IPS-15b (cell line): ENCODE measurements around the gene DDX42.

Experiments used
- H3K27me3 ChIP-seq: one replicate; pipeline ENCODE4 v1.6.1; 2013; ENCODE audit warnings: low read length; ENCODE audit not compliant: control insufficient read depth, insufficient read depth
- H3K36me3 ChIP-seq: one replicate; pipeline ENCODE4 v1.6.1; 2013; ENCODE audit warnings: low read length; ENCODE audit not compliant: control insufficient read depth, insufficient read depth
- H3K4me1 ChIP-seq: one replicate; pipeline ENCODE4 v1.6.1; 2013; ENCODE audit warnings: mild to moderate bottlenecking, low read length; ENCODE audit not compliant: control insufficient read depth, insufficient read depth
- H3K4me3 ChIP-seq: one replicate; pipeline ENCODE4 v1.5.1; 2013; ENCODE audit warnings: low read depth, low read length
- H3K9ac ChIP-seq: one replicate; pipeline ENCODE4 v1.6.1; 2013; ENCODE audit warnings: low read depth, mild to moderate bottlenecking, low read length
- H3K9me3 ChIP-seq: one replicate; pipeline ENCODE4 v1.6.1; 2013; ENCODE audit warnings: mild to moderate bottlenecking, low read length; ENCODE audit not compliant: control insufficient read depth, insufficient read depth

DDX42 gene

GRCh38 chr17:63816123-63816522, 42.2 kb downstream of the DDX42 start:
- H3K27me3 ChIP-seq, result no peaks in the 10 kb centered on the region
- H3K9ac ChIP-seq, result no peak overlapping the region
- H3K36me3 ChIP-seq, result peaks cover 77% of the 10 kb centered on the region
- H3K4me1 ChIP-seq, result no peaks in the 10 kb centered on the region
- no peaks in the 10 kb centered on the region for H3K9me3 ChIP-seq
- H3K4me3 ChIP-seq, result no peak overlapping the region

- Histone ChIP-seq H3K27me3 (no peaks in the 10 kb centered on the region), H3K4me1 (no peaks in the 10 kb centered on the region), H3K4me3 (no peak overlapping the region), H3K9ac (no peak overlapping the region), H3K36me3 (peaks cover 80% of the 10 kb centered on the region), H3K9me3 (no peaks in the 10 kb centered on the region)
Measured at GRCh38 chr17:63816669-63817068, 42.7 kb downstream of the DDX42 start.

GRCh38 chr17:63817736-63818385, 43.9 kb downstream of the DDX42 start:
- H3K4me1 ChIP-seq, result no peaks in the 10 kb centered on the region
- H3K4me3 ChIP-seq, result no peak overlapping the region
- no peaks in the 10 kb centered on the region for H3K27me3 ChIP-seq
- H3K9me3 ChIP-seq, result no peaks in the 10 kb centered on the region
- peaks cover 77% of the 10 kb centered on the region for H3K36me3 ChIP-seq
- H3K9ac ChIP-seq, result no peak overlapping the region

DNA sequence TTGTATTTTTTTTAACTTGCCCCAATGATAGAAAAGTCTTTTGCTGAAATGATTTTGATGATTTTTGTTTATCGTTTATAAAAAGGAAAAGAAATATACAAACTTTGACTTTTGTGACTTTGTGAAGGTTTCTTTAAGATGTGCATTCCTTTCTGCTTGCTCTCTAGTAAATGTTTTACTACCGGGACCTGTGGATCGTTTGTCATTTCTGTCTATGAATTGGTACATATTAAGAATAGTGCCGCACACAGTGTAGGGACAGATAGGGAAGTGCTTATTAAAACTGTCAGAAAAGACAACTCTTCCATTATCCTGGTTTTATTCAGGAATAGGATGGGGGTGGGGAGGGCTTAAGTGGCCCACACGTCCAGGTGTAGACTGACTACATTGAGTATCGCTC, 45.2 kb downstream of the DDX42 start:
- H3K4me3 ChIP-seq, result no peak overlapping the region
- H3K36me3 ChIP-seq, result peaks cover 75% of the 10 kb centered on the region
- H3K9ac ChIP-seq, result no peak overlapping the region
- no peaks in the 10 kb centered on the region for H3K9me3 ChIP-seq
- H3K4me1 ChIP-seq, result no peaks in the 10 kb centered on the region
- H3K27me3 ChIP-seq, result no peaks in the 10 kb centered on the region

GRCh38 chr17:63819585-63820537, 45.9 kb downstream of the DDX42 start:
- Histone ChIP-seq H3K27me3 (no peaks in the 10 kb centered on the region), H3K4me3 (no peak overlapping the region), H3K4me1 (no peaks in the 10 kb centered on the region), H3K9me3 (no peaks in the 10 kb centered on the region), H3K36me3 (peaks cover 76% of the 10 kb centered on the region), H3K9ac (no peak overlapping the region)

DNA sequence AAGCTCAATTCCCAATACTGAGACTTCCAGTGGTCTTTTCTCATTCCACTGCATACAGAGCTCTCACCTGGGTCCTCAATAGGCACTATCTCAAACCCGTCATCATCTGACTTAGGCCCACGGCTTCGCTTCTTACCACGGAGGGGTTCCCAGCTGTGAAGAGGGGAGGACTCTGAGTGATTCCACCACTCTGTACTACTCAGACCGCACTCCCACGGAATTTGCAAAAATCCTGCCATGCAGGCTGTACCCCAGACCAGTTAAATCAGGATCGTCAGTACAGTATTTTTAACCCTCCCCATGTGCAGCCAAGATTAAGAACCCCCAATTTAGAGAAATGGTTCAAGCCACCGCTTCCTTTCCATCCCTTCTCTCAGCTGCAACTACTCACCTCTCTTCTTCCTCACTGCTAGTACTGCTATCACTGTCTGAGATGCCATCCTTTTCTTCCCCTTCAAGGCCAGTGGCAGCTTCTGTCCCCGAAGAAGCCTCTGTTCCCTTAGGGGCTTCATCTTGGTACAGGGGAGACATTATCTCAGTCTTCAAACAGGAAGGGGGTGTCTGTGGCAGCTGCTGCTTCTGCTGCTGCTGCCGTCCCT, 47.1 kb downstream of the DDX42 start:
- H3K4me1 ChIP-seq, result no peaks in the 10 kb centered on the region
- H3K4me3 ChIP-seq, result no peak overlapping the region
- no peaks in the 10 kb centered on the region for H3K27me3 ChIP-seq
- H3K9me3 ChIP-seq, result no peaks in the 10 kb centered on the region
- H3K9ac ChIP-seq, result no peak overlapping the region
- H3K36me3 ChIP-seq, result peaks cover 70% of the 10 kb centered on the region

DNA sequence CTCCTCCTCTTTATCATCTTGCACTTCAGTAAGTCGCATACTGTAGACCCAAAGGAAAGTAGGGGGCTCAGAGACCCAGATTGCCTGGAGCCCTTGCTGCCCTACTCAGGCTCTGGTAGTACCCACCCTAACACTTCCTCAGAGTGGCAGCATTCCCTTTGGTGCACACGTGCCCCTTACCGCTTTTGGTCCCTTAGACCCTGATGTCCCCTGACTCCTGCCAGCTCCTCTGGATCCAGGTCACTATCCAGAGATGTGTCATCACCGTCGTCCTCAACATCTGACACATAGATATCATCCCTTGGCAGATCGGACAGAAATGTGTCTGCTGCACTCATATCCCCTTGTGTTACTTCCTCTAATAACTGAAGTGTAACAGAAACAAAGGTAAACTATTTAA, 47.8 kb downstream of the DDX42 start:
- Histone ChIP-seq H3K4me3 (no peak overlapping the region), H3K9ac (no peak overlapping the region), H3K36me3 (peaks cover 64% of the 10 kb centered on the region), H3K27me3 (no peaks in the 10 kb centered on the region), H3K4me1 (no peaks in the 10 kb centered on the region), H3K9me3 (no peaks in the 10 kb centered on the region)

GRCh38 chr17:63822537-63822936, 48.6 kb downstream of the DDX42 start:
- Histone ChIP-seq H3K27me3 (no peaks in the 10 kb centered on the region), H3K4me3 (no peak overlapping the region), H3K9me3 (no peaks in the 10 kb centered on the region), H3K4me1 (no peaks in the 10 kb centered on the region), H3K9ac (no peak overlapping the region), H3K36me3 (peaks cover 61% of the 10 kb centered on the region)

- H3K9ac ChIP-seq, result no peak overlapping the region
- H3K4me1 ChIP-seq, result peaks cover 3% of the 10 kb centered on the region
Measured at GRCh38 chr17:63823659-63824331, 49.8 kb downstream of the DDX42 start.

GRCh38 chr17:63824362-63824761, 50.4 kb downstream of the DDX42 start:
- no peaks in the 10 kb centered on the region for H3K27me3 ChIP-seq

More at GRCh38 chr17:63823659-63824331, 49.8 kb downstream of the DDX42 start:
- Histone ChIP-seq H3K27me3 (no peaks in the 10 kb centered on the region), H3K36me3 (peaks cover 49% of the 10 kb centered on the region), H3K9me3 (no peaks in the 10 kb centered on the region), H3K4me3 (no peak overlapping the region)

DNA sequence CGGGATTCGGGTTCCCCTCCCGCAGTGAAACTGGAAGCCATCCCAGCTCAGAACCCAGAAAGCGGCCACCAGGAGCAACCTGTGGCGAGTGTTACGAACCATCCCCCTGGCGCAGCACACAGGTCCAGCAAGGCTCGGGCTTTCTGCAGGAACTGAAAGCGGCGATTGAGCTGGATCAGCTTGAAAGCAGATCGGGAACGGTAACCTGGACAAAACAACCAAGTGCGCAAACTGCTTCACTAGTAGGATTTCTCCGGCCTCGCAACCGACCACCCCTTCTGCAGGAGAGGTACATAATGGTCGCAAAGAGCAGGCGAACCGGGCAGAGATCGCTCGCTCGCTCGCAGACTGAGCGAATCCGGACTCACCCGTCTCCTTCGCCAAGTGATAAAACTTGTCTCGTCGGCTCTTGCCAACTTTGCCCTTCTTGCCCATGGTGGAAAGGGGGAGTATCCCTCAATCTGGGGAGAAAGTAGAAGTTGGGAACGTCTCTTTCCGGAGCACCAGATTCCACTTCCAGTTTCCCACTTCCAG, 52.6 kb downstream of the DDX42 start:
- Histone ChIP-seq H3K36me3 (peaks cover 53% of the 10 kb centered on the region), H3K4me1 (peaks cover 3% of the 10 kb centered on the region), H3K4me3 (peak overlapping the region; percentile 96), H3K9ac (peak overlapping the region; percentile 94), H3K9me3 (no peaks in the 10 kb centered on the region), H3K27me3 (no peaks in the 10 kb centered on the region)

More at GRCh38 chr17:63824362-63824761, 50.4 kb downstream of the DDX42 start:
- Histone ChIP-seq H3K36me3 (peaks cover 46% of the 10 kb centered on the region), H3K4me1 (peaks cover 3% of the 10 kb centered on the region), H3K9ac (no peak overlapping the region), H3K4me3 (no peak overlapping the region), H3K9me3 (no peaks in the 10 kb centered on the region)
